Loucy (cell line): ENCODE measurements around the gene SNCG.

Experiments
- EZH2phosphoT487 ChIP-seq: fragments of 200-600 bp; IDR thresholded peaks from 2 replicates; pipeline ENCODE4 v1.6.1; 2018; ENCODE audit warnings: antibody characterized with exemption, mild to moderate bottlenecking, moderate library complexity, borderline replicate concordance
- TF ChIP-seq, protein P1 (sequence below): fragments of 200-600 bp; sonication (generic); conservative IDR thresholded peaks from 2 replicates; pipeline ENCODE4 v1.5.1; 2014; ENCODE audit warnings: mild to moderate bottlenecking, antibody characterized with exemption, low read length

DNA sequence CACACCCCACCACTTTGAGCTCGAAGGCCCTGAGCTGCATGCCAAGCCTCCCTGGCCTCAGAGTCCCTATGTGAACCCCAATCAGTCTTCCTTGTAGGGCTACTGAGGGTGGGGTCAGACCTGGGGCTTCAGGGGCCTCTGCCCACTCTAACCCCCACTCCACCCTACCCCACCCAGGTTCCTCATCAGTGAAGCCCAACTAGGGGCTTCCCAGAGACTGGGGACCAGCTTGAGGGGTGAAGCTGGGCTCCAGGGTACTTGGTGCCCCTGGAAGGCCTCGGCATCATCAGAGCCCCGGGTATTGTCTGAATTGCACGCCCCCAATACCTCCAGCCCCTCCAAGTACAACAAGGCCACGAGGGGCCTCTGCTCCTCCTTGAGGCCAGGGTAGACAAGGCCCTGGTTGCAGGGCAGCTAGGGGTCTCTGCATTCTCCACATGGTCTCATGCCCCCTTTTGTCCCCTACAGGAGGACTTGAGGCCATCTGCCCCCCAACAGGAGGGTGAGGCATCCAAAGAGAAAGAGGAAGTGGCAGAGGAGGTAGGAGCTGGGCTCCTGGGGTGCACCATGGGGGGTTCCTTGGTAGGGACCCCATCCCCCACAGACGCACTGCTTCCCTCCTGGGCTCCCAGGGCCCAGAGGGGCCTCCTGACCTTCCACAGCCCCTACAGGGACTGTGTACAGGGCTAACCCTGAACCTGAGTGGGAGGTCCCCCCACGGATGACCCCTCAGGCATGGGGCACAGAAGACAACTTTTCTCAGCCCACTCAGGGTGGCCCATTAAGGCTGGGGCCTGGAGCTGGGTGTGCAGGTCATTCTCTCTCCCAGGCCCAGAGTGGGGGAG lies 4.0 kb downstream of the SNCG start:
- TF ChIP-seq, protein P1, sequence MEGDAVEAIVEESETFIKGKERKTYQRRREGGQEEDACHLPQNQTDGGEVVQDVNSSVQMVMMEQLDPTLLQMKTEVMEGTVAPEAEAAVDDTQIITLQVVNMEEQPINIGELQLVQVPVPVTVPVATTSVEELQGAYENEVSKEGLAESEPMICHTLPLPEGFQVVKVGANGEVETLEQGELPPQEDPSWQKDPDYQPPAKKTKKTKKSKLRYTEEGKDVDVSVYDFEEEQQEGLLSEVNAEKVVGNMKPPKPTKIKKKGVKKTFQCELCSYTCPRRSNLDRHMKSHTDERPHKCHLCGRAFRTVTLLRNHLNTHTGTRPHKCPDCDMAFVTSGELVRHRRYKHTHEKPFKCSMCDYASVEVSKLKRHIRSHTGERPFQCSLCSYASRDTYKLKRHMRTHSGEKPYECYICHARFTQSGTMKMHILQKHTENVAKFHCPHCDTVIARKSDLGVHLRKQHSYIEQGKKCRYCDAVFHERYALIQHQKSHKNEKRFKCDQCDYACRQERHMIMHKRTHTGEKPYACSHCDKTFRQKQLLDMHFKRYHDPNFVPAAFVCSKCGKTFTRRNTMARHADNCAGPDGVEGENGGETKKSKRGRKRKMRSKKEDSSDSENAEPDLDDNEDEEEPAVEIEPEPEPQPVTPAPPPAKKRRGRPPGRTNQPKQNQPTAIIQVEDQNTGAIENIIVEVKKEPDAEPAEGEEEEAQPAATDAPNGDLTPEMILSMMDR, result no peak
- TF ChIP-seq EZH2phosphoT487, result no peak
